ENCODE data around the gene COL4A6. TPM values are rescaled to one million over a fixed set of nuclear protein-coding genes. Genes with fewer than 3 reads are reported as not detected.
A peak's percentile ranks its signal among the peaks of the same experiment; 100 is the strongest.

Gene COL4A6
- total RNA-seq, 1 donor from 2014 or later: not detected

DNA sequence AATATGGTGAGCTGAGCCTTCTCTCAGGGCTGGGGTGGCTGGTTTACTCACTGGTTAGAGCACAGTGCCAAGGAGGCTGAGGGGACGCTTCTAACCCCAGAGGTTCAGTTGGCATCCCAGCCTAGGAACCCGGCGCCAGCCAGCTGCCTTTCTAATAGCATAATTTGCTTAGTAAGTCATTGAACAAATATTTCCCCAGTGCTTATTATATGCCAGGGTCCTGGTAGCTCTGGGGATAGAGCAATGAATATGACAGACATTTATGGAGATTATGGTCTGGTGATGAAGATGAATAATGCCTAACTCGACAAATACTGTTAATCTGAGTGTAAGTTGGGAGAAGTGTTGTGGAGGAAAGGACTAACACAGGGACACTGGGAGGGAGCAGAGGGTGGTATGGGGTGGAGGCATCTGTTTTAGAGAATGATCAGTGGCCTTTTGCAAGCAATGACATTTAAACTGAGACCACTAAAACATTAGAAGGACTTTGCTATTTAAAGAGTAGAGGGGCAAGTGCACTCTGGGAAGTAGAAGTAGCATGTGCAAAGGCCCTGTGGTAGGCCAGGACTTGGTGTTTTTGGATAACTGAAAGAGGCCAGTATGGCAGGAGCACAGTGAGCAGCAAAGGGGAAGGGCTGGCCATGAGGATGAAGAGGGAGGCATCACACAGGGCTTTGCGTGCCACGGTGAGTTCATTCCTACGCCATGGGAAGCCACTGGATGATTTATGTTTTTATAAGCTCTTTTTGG is 274.7 kb downstream of the COL4A6 start:
- intact Hi-C loops (cut with micrococcal nuclease): no loop called here
- Mint-ChIP-seq H3K4me1 (ENCODE audit: low read depth) (no peaks in the 10 kb centered on the region), H3K27me3 (ENCODE audit: insufficient read depth) (no peaks in the 10 kb centered on the region)

DNA sequence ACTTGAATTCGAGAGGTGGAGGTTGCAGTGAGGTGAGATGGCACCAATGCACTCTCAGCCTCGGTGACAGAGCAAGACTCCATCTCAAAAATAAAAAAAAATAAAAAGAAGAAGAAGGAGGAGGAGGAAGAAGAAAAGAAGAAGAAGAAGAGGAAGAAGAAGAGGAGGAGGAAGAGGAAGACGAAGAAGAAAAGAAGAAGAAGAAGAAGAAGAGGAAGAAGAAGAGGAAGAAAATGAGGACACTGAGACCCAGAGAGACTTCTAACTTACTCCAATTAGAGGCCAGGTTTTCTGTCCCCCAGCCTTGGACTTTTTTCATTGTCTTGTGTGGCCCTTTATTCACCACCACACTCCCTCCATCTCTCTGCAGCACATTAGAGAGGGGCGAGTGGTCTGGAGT is 276.0 kb downstream of the COL4A6 start:
- intact Hi-C loops (cut with micrococcal nuclease): no loop called here
- Mint-ChIP-seq H3K4me1 (ENCODE audit: low read depth) (no peaks in the 10 kb centered on the region), H3K27me3 (ENCODE audit: insufficient read depth) (no peaks in the 10 kb centered on the region), H3K9me3 (no peaks in the 10 kb centered on the region), H3K27ac (no peak overlapping the region), H3K36me3 (ENCODE audit: low read depth) (no peaks in the 10 kb centered on the region), H3K4me3 (no peak overlapping the region)
- DNase-seq (ENCODE audit: low spot score): no peak

More for the DNA sequence above, 274.7 kb downstream of the COL4A6 start:
- Mint-ChIP-seq H3K36me3 (ENCODE audit: low read depth) (no peaks in the 10 kb centered on the region), H3K9me3 (no peaks in the 10 kb centered on the region), H3K27ac (no peak overlapping the region), H3K4me3 (no peak overlapping the region)
- no peak for DNase-seq (ENCODE audit: low spot score)

- intact Hi-C loops (cut with micrococcal nuclease): no loop called here
- Mint-ChIP-seq H3K27me3 (ENCODE audit: insufficient read depth) (no peaks in the 10 kb centered on the region), H3K27ac (no peak overlapping the region), H3K4me3 (no peak overlapping the region), H3K36me3 (ENCODE audit: low read depth) (no peaks in the 10 kb centered on the region), H3K9me3 (no peaks in the 10 kb centered on the region), H3K4me1 (ENCODE audit: low read depth) (no peaks in the 10 kb centered on the region)
- no peak for DNase-seq (ENCODE audit: low spot score)
Measured at GRCh38 chrX:108160309-108160708, 277.9 kb downstream of the COL4A6 start.

DNA sequence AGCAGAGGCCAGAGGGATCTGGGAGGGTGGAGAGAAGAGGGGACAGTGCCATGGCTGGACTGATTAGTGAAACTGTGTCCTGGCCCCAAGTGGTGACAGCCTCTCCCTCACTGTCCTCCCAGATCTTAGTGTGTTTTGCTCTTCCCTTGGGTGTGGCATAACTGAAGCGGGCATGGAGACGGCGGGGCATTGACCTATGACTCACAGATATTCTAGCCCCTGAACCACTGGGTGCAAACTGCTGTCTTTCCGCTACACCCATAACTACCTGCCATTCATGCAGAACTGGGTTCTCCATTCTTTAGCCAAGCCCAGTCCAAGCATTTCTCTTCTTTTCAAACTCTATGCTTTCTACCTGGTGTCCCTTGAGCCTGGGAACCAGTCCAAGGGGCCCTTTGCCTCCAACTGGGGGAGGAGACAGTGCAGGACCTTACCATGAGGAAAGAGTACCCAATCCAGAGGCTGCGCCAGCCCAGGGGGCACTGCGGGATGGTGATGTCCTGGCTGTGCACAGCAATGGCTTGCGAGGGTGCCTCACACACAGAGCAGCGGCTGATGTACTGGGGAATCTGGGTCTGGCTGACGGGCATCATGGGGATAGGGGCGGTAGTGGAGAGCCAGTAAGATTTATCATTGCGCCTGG is 279.1 kb downstream of the COL4A6 start:
- no peak overlapping the region for H3K27ac Mint-ChIP-seq
- DNase-seq (ENCODE audit: low spot score): no peak
- H3K4me3 Mint-ChIP-seq: no peak overlapping the region
- no peaks in the 10 kb centered on the region for H3K27me3 Mint-ChIP-seq (ENCODE audit: insufficient read depth)
- no peaks in the 10 kb centered on the region for H3K4me1 Mint-ChIP-seq (ENCODE audit: low read depth)
- H3K36me3 Mint-ChIP-seq (ENCODE audit: low read depth): no peaks in the 10 kb centered on the region
- H3K9me3 Mint-ChIP-seq: no peaks in the 10 kb centered on the region
- intact Hi-C loops (cut with micrococcal nuclease): no loop called here

- Mint-ChIP-seq H3K27ac (no peak overlapping the region), H3K4me3 (no peak overlapping the region), H3K27me3 (ENCODE audit: insufficient read depth) (no peaks in the 10 kb centered on the region), H3K4me1 (ENCODE audit: low read depth) (no peaks in the 10 kb centered on the region), H3K36me3 (ENCODE audit: low read depth) (peaks cover 9% of the 10 kb centered on the region), H3K9me3 (no peaks in the 10 kb centered on the region)
- no peak for DNase-seq (ENCODE audit: low spot score)
- intact Hi-C loops (cut with micrococcal nuclease): no loop called here
Measured at GRCh38 chrX:108157628-108158027, 280.6 kb downstream of the COL4A6 start.

- intact Hi-C loops (cut with micrococcal nuclease): no loop called here
- Mint-ChIP-seq H3K36me3 (ENCODE audit: low read depth) (peaks cover 11% of the 10 kb centered on the region), H3K9me3 (no peaks in the 10 kb centered on the region), H3K27ac (no peak overlapping the region), H3K27me3 (ENCODE audit: insufficient read depth) (no peaks in the 10 kb centered on the region), H3K4me3 (no peak overlapping the region), H3K4me1 (ENCODE audit: low read depth) (no peaks in the 10 kb centered on the region)
- DNase-seq (ENCODE audit: low spot score): no peak
Measured at GRCh38 chrX:108156934-108157466, 281.2 kb downstream of the COL4A6 start.

GRCh38 chrX:108156082-108156481 is 282.1 kb downstream of the COL4A6 start:
- DNase-seq (ENCODE audit: low spot score): no peak
- Mint-ChIP-seq H3K27ac (no peak overlapping the region), H3K9me3 (no peaks in the 10 kb centered on the region), H3K4me1 (ENCODE audit: low read depth) (no peaks in the 10 kb centered on the region), H3K27me3 (ENCODE audit: insufficient read depth) (no peaks in the 10 kb centered on the region), H3K4me3 (no peak overlapping the region), H3K36me3 (ENCODE audit: low read depth) (peaks cover 15% of the 10 kb centered on the region)
- intact Hi-C loops (cut with micrococcal nuclease): no loop called here

- intact Hi-C loops (cut with micrococcal nuclease): loop anchor here (5.0 kb wide), 1 partner anchor 56 kb away; the partner anchor contains the start of genes ATG4A and PSMD10
- no peaks in the 10 kb centered on the region for H3K9me3 Mint-ChIP-seq
- no peak for DNase-seq (ENCODE audit: low spot score)
- peaks cover 28% of the 10 kb centered on the region for H3K36me3 Mint-ChIP-seq (ENCODE audit: low read depth)
- H3K4me1 Mint-ChIP-seq (ENCODE audit: low read depth): peaks cover 14% of the 10 kb centered on the region
- H3K27ac Mint-ChIP-seq: peak overlapping the region; percentile 11
- no peaks in the 10 kb centered on the region for H3K27me3 Mint-ChIP-seq (ENCODE audit: insufficient read depth)
- H3K4me3 Mint-ChIP-seq: peak overlapping the region; percentile 6
Measured at GRCh38 chrX:108148524-108148923, 289.7 kb downstream of the COL4A6 start.

GRCh38 chrX:108138814-108139702 is 299.2 kb downstream of the COL4A6 start:
- Mint-ChIP-seq H3K9me3 (no peaks in the 10 kb centered on the region), H3K36me3 (ENCODE audit: low read depth) (peaks cover 15% of the 10 kb centered on the region), H3K4me1 (ENCODE audit: low read depth) (no peaks in the 10 kb centered on the region), H3K27ac (no peak overlapping the region), H3K4me3 (no peak overlapping the region), H3K27me3 (ENCODE audit: insufficient read depth) (no peaks in the 10 kb centered on the region)
- intact Hi-C loops (cut with micrococcal nuclease): no loop called here
- DNase-seq (ENCODE audit: low spot score): no peak

DNA sequence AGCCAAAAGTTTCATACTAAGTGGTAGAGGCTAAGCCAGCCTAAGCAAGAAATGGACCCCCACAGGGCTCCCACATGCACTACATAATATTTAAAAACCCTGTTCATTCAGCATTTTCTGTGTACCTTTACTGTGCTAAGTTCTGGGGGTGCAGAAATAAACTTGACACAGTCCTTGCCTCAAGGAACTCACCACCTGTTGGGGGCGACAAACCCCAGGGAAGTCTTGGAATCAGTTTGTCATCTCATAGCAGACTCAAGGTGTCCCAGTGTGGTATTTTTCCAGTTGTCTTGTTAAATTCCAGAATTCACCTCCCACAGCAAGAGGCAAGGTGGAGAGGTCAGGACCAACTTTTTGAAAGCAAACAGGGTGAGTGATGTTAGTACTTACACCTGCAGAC is 303.5 kb downstream of the COL4A6 start:
- intact Hi-C loops (cut with micrococcal nuclease): no loop called here
- Mint-ChIP-seq H3K9me3 (no peaks in the 10 kb centered on the region), H3K4me1 (ENCODE audit: low read depth) (no peaks in the 10 kb centered on the region), H3K4me3 (no peak overlapping the region), H3K27me3 (ENCODE audit: insufficient read depth) (no peaks in the 10 kb centered on the region), H3K36me3 (ENCODE audit: low read depth) (peaks cover 22% of the 10 kb centered on the region), H3K27ac (no peak overlapping the region)
- no peak for DNase-seq (ENCODE audit: low spot score)

GRCh38 chrX:108132876-108133275 is 305.3 kb downstream of the COL4A6 start:
- Mint-ChIP-seq H3K9me3 (no peaks in the 10 kb centered on the region), H3K4me3 (no peak overlapping the region), H3K27me3 (ENCODE audit: insufficient read depth) (no peaks in the 10 kb centered on the region), H3K27ac (no peak overlapping the region), H3K4me1 (ENCODE audit: low read depth) (no peaks in the 10 kb centered on the region), H3K36me3 (ENCODE audit: low read depth) (peaks cover 23% of the 10 kb centered on the region)
- DNase-seq (ENCODE audit: low spot score): no peak
- intact Hi-C loops (cut with micrococcal nuclease): no loop called here

- H3K27ac Mint-ChIP-seq: no peak overlapping the region
- H3K27me3 Mint-ChIP-seq (ENCODE audit: insufficient read depth): no peaks in the 10 kb centered on the region
- H3K4me3 Mint-ChIP-seq: no peak overlapping the region
- peaks cover 26% of the 10 kb centered on the region for H3K36me3 Mint-ChIP-seq (ENCODE audit: low read depth)
- DNase-seq (ENCODE audit: low spot score): no peak
- intact Hi-C loops (cut with micrococcal nuclease): no loop called here
- no peaks in the 10 kb centered on the region for H3K9me3 Mint-ChIP-seq
- H3K4me1 Mint-ChIP-seq (ENCODE audit: low read depth): no peaks in the 10 kb centered on the region
Measured at GRCh38 chrX:108132034-108132433, 306.2 kb downstream of the COL4A6 start.

DNA sequence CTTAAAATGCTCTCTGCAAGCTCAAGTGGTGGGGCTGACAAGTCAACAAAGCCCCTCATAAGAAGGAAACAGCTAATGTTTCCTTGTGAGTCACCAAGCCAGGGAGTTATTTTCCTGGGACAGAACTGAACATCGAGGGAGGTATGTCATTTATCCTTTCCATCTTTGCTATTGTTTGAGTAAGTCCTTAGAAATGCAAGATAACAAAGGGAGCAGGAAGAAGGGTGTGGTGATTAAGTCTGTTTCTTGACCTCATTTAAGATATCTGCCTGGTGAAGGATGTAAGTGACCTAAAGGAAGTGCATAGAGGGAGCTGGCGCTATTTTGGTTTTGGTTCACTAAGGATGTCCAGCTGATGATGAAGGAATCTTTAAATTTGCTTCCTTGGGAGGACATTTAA is 306.8 kb downstream of the COL4A6 start:
- H3K27me3 Mint-ChIP-seq (ENCODE audit: insufficient read depth): no peaks in the 10 kb centered on the region
- H3K4me1 Mint-ChIP-seq (ENCODE audit: low read depth): no peaks in the 10 kb centered on the region
- H3K36me3 Mint-ChIP-seq (ENCODE audit: low read depth): peaks cover 29% of the 10 kb centered on the region
- intact Hi-C loops (cut with micrococcal nuclease): no loop called here
- no peak overlapping the region for H3K4me3 Mint-ChIP-seq
- no peak for DNase-seq (ENCODE audit: low spot score)
- no peak overlapping the region for H3K27ac Mint-ChIP-seq
- H3K9me3 Mint-ChIP-seq: no peaks in the 10 kb centered on the region

Measured in activated T-helper 1 cell treated with anti-CD3 and anti-CD28 coated beads, Interleukin-12 subunit alpha, Interleukin-12 subunit beta, Interleukin-2, Interleukin-4 antibody, amounts not matched to agents 30 ng/mL and 10 ng/mL and 1 ng/mL, durations not matched to agents 14 hours and 24 hours and 36 hours (primary cell).